GM18511 (cell line): ENCODE data around the gene SNAP47.

ENCODE experiments used
- ATAC-seq: cut with Tn5 transposase; IDR thresholded peaks from one replicate; pipeline ENCODE4 v1.9.1; 2021; ENCODE audit warnings: mild to moderate bottlenecking, moderate library complexity; ENCODE audit not compliant: unreplicated experiment

Gene SNAP47

GRCh38 chr1:227780101-227781044 lies 45.1 kb downstream of the SNAP47 start:
- ATAC-seq, result no peak

GRCh38 chr1:227781314-227781930 lies 46.2 kb downstream of the SNAP47 start:
- ATAC-seq, result no peak

DNA sequence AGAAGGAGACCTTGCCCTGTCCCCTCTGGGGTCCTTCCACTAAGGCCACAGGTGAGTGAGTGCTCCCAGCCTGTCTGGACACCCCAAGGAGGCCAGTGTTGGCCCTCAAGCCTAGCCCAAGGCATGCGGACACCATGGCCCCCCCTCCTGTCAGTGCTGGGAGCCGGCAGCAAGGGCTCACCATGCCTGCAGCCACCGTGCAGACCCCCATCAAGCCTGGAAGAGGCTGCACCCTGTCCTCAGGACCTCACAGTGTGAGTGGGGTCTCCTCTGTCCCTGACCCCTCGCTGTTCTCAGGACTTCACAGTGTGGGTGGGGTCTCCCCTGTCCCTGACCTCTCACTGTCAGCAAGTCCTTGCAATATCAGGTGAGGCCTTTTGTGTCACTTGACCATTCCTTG lies 47.0 kb downstream of the SNAP47 start:
- no peak for ATAC-seq

- ATAC-seq, result no peak
These were observed 50.0 kb downstream of the SNAP47 start for GRCh38 chr1:227785094-227785804.

DNA sequence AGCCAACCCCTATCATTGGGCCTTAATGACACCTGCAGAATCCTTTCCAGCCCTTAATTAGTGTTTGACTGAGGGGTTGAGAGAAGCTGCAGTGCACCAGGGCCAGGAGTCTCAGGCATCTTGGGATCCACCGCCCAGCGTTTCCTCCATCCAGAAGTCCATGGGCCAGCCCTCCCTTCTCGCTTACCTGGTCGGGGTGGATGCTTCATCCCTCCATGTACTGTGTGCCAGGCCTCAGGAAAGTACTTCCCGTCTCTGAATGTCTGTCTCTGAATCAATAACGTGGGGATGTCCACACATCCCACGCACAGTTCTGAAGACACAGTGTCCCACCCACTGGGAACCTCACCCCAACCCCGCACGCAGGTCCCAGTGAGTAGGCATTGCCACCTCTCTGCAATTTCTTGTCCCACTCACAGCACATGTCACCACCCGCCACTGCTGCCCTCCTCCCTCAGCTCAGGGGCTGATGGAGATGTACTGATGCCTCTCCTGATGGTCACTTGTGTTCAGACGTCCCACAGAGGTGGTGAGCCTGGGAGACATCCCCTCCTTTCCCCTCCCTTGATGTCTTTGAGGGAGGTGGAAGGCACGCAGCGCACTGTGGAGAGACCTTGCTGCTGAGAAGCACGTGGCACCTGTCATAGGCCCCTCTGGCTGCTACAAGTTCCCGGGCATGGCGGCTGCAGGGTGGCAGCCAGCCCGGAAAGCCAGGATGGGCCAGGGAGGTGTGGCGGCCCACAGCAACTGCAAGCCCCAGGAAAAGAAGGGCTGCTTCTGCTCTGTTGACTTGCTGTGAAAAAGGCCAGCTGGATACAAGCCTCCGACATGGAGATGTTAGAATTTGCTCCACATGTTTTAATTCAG lies 50.8 kb downstream of the SNAP47 start:
- ATAC-seq, result no peak

DNA sequence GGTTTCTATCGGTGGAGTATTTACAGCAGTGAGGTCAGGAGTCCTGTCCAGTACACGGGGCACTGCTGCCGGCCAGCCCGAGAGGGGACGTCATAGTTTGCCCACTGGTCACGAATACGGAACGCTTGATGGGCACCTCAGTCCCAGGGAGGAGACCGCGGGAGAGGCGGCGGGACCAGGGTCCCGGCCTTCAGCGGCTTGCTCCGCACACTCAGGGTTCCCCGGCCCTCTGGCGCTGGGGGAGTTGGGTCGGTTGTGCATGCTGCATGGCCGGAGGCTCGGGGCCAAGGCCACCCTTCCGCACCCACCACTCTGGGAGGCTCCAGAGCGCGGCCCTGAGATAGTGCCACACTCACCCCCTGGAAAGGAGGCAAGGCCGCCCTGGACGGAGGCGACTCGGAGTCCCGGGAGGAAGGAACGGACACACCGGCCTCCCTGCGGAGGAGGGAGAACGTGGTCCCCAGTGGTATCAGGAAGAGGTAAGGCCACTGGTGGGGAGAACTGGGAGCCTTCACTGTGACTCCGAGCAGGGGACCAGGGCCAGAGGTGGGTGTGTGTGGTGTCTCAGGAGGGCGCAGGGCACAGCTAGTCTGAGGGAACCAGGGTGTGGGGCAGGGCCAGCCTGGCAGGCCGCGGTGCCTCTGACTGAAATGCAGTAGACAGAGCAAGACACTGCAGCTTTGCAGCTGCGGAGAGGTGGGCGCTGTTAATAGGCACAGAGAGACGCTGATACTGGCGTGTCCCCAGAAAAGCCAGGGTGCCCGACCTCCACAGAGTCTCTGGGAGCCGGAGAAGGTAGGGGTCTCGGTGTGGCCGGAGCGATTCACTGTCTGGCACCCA lies 51.7 kb downstream of the SNAP47 start:
- peak; percentile 7 for ATAC-seq

DNA sequence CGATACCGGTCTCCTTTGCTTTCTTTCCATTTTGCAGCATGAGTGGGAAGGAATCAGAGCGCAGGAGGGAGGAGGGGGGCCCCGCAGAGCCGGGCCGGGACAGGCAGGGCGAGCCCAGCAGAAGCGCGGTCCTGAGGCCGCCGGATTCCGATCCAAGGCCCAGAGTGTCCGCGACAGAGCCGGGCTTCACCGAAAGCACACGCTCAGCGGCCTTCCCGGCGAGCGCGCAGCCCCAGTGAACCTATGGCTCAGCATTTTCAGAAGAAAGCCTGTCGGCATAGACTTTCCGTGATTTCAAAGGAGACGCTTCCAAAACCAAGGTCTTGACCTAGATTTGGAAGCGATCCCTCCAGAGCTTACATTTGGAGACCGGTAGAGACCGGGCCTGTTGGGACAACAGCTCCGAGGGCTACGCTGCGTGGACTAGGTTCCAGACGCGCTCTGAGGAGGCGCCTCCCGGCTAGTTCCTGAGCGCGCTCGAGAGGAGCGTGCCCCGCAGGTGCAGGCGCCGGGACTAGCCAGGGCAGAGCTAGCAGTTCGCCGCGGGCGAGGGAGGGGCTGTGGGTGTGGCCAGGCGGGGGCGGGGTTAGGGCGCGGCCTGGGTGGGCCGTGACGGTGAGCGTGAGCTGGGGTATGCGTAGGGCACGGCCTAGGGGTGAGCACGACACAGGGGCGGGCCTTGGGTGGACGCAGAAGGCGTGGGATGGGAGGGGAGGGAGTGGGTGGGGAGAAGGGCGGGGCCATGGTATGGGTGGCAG lies 52.5 kb downstream of the SNAP47 start:
- peak; percentile 87 for ATAC-seq

- peak; percentile 73 for ATAC-seq
These were observed 53.2 kb downstream of the SNAP47 start for GRCh38 chr1:227788271-227789083.

DNA sequence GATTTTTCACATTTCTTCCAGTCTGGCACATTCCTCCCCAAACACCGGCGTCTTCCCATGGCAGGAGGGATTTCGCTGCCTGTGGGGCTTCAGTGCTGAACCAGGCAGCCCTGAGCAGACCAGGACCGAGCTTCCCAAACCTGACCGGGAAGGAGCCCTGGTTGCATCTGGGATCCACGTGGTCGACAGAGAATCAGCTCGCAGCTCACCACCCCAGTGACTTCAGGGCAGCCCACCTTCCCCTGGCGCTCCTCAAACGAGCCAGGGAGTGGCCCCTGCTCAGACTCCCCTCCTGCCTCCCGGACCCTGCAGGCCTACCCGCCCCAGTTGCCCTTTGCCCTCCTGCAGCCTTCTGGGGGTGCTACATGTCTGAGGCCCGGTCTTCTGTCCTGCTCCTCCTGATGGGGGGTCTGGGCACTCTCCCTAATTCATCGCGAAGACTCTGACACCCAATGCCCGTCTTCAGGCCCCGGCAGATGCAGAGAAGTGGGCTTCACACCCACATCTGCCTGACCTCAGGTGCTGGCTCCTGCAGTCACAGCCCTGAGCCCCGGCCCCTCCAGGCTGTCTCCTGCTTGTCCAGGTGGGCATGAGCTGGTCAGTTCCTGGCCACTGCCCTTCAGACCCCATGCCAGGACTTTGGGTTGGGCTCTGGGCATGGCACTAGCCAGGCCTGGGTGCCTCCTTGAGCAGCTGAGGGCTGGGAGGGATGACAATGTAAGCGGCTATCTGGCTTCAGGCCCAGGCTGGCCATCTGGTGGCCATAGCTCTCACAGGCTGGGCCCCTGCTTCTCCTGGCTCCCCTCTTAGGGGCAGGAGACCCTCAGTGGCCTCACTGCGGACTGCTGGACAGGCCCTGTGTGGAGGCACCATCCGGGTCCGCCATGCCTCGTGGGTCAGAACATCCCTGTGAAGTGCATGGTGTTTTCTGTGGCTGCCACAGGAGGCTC lies 54.1 kb downstream of the SNAP47 start:
- ATAC-seq, result no peak

- no peak for ATAC-seq
These were observed 54.8 kb downstream of the SNAP47 start for GRCh38 chr1:227790034-227790400.

- no peak for ATAC-seq
These were observed 55.6 kb downstream of the SNAP47 start for GRCh38 chr1:227790868-227791267.

DNA sequence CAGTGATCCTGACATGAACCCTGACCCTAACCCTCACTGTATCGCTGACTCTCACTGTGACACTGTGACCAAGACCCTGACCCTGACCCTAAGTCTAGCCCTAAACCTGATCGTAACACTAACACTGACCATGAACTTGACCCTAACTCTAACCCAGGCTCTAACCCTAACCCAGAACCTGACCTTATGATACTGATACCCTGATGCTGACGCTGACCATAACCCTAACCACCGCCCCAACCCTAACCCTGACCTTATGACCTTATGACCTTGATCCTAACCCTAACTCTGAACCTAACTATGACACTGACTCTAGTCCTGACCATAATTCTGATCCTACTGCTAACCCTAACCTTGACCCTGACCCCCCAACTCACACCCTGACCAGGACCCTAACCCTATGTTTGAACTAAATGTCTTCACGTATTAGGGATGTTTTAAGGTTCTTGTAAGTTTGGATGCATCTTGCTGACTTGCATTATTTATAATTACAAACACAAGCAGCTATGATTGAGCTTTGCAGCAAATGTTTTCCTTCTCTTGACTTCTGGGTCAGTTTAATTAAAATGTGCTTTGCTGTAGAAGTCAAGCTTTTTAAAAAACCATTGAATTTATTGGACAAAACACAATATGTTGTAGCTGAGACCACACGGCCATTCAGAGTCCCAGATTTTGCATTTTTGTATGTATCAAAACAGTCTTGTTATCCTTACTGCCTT lies 56.3 kb downstream of the SNAP47 start:
- ATAC-seq, result no peak

DNA sequence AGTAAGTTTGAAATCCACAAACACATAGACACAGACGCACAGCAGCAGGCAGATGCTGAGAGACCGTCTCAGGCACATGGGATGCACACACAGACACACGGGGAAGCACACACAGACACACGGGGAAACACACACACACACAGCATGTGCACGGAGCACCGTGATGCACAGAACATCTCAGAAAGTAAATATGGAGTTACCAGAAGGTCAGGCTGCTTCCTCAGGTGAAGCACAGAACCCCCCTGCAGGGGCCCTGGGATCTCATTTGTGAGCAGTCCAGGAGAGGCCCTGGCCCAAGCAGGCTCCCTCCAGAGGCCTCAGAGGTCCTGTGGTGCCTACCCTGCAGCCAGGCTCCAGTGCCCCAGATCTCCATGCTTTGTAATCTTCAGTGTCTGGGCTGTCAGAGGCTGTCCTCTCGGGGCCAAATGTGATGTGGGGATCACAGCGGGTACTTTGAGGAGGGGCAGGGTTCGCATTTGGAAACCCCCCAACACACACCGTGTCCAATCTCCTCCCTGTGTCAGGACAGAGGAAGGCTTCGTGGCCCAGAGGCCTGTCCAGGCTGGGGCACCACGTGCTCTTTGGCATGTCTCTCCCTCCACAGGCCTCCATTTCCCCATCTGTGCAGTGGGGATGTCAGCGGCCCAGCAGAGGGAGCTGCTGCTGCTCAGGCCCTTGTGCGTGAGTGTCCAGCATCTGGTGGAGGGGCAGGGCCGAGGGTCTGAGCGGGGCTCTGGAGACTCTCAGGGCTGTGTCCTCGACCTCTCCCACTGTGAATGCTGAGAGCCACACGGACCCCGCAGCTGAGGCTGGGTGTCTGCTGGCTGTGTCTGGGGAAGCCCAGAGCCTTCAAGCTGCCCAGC lies 57.2 kb downstream of the SNAP47 start:
- ATAC-seq, result no peak

DNA sequence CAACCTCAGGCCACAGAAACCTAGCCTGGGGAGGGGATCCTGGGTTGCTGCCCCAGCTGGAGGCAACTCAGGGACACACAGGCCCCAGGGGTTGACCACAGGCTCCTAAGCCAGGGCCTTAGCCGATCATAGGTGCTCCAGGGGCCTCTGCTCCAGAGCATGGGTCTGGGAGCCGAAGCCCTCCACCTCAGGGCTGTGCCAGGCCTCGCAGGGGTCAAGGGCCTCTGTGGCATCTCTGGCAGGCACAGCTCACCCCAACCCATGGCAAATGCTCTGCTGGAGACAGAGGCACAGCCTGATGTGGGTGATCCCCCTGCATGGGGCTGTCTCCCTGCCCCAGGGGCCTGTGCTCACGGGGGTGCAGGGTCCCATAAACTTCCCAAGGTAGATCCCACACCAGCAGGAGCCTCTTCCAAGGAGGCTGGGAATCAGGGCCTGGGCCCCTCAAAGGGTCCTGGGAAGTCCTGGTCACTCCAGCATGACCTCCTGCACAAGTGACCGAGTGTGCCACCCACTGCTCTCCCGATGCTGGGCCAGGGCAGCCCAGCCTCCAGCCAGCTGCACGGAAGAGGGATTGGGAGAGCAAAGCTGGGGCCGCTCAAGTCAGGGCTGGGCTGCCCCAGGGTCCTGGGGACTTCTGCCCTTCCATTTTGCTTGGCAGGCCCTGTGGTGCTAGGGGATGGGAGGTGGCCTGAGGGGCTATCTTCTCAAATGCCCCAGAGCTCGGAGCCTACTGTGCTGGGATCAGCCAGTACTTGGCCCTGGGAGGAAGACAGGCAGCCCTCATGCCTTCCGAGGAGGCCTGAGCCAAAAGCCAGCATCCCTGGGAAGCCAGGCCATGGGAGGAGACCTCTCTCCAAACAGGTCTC lies 58.1 kb downstream of the SNAP47 start:
- no peak for ATAC-seq
